Body of pancreas (tissue), 4 donors: ENCODE measurements around the gene CPNE7. TPM values are rescaled to one million over a fixed set of nuclear protein-coding genes. Genes with fewer than 3 reads are reported as not detected.
"Not testable (repeated sequence)": the region's sequence is repeated elsewhere in the genome, so short reads cannot be mapped to it uniquely, and the experiment has no call there.

Source experiments
- ATAC-seq: fragments of 150-250 bp; one replicate; pipeline ENCODE4 v1.9.1; 2016
- DNase-seq, 4 donors: peaks; one replicate each; pipeline ENCODE4 v3.0.0-alpha.2; 2019
- H3K27ac ChIP-seq, 4 donors: fragments of 200-600 bp; sonication (generic); 1 replicate in 3 of 4; 2 replicates in 1 of 4; pipeline versions ENCODE4 v1.5.1 to v1.6.1; 2016 to 2019; ENCODE audit warnings: mild to moderate bottlenecking in 1 of 4, mixed read lengths in 1 of 4, moderate library complexity in 1 of 4
- H3K27me3 ChIP-seq, 2 donors: fragments of 200-600 bp; sonication (generic); one replicate each; pipeline ENCODE4 v1.6.0; 2016; ENCODE audit warnings: mild to moderate bottlenecking in 1 of 2
- H3K36me3 ChIP-seq, 2 donors: fragments of 200-600 bp; sonication (generic); replicated peaks in 1 of 2; 2 replicates each; pipeline ENCODE4 v1.5.1; 2016; ENCODE audit warnings: low read depth in 2 of 2; ENCODE audit not compliant: insufficient read depth in 1 of 2
- H3K4me1 ChIP-seq: fragments of 200-600 bp; sonication (generic); one replicate; pipeline ENCODE4 v1.6.0; 2016
- H3K4me3 ChIP-seq, 2 donors: fragments of 200-600 bp; sonication (generic); 1 replicate in 1 of 2; 2 replicates in 1 of 2; pipeline ENCODE4 v1.5.1; 2016 to 2019
- H3K9me3 ChIP-seq, 3 donors: fragments of 200-600 bp; sonication (generic); 1 replicate in 2 of 3; 2 replicates in 1 of 3; pipeline ENCODE4 v1.5.1; 2016
- POLR2A ChIP-seq, 3 donors: fragments of 450-650 bp; IDR thresholded peaks; one replicate each; pipeline ENCODE4 v1.6.1; 2016; ENCODE audit warnings: antibody characterized with exemption in 3 of 3, mild to moderate bottlenecking in 2 of 3
- WGBS, 2 donors: methylation state at CpG; one replicate each; pipeline ENCODE4 v1.1.5; 2017; 5-methylcytosine and 5-hydroxymethylcytosine counted together
- intact Hi-C: fragments of 100-400 bp; cut with DNase I; formaldehyde crosslinking; loops from one replicate; pipeline ENCODE4 v1.15.1; 2023
- total RNA-seq, 2 donors: library from RNA; depleted of rRNA; stranded (reverse); fragments of >200 nt; gene quantifications; one replicate each; pipeline ENCODE4 v1.1.0, GENCODE V29; 2016
- TF ChIP-seq, protein P1 (sequence below), 7 experiments: fragments of 450-650 bp in 4 of 7; fragments of 200-600 bp in 3 of 7; sonication (generic) in 3 of 7; IDR thresholded peaks; one replicate each; pipeline ENCODE4 v1.5.1; 2016 to 2019; ENCODE audit warnings: antibody characterized with exemption in 7 of 7

CPNE7 gene
- total RNA-seq, 2 donors from 2014 or later, result 2.1 TPM; not detected in 1

DNA sequence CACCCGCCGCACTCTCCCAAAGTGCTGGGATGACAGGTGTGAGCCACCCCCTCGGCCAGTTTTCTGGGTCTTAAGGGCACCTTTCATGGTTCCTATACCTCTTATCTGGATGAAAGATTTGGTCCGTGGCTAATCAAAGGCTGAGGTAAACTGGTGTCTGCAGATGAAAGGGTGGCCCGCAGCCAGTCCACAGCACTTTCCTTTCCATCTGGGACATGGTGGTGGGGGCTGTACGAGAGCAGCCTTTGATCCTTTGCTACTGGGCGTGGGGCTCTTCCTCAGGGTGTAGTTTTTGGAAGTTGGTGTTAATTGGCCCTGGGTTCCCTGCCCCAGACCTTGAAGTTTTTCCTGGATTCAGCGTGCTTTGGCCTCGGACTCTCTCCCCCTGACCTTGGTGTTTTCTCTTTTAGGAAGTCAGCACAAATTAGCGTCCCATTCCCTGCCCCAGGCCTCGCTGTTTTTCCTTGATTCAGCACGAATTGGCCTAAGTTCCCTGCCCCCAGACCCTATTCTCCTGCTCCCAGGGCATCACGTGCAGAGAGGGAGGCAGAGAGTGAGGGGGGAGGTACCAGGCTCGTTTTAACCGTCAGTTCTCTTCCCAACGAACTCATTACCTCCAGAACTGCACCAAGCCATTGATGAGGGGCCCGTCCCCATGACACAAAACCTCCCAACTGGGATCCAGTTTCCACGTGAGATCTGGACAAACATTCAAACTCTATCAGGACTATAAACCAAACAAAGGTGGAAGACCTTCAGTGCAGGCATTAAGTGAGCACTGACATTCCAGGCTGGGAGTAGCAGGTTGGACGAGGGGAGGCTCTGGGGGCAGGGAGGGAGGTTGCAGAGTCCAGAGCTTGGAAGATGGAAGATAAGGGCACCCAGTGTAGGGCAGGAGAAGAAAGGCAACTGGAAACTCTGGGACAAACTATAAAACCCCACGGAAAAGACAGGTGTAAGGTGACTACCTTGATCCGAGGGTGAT is 49.5 kb downstream of the CPNE7 start:
- Histone ChIP-seq H3K36me3 (no peaks in the 10 kb centered on the region), H3K9me3 (no peaks in the 10 kb centered on the region), H3K27me3 (no peaks in the 10 kb centered on the region), H3K4me3 (no peak overlapping the region), H3K27ac (no peak overlapping the region), H3K4me1 (no peaks in the 10 kb centered on the region)
- no peak for TF ChIP-seq POLR2A (IDR thresholded peaks at IDR 0.05)
- TF ChIP-seq, protein P1, sequence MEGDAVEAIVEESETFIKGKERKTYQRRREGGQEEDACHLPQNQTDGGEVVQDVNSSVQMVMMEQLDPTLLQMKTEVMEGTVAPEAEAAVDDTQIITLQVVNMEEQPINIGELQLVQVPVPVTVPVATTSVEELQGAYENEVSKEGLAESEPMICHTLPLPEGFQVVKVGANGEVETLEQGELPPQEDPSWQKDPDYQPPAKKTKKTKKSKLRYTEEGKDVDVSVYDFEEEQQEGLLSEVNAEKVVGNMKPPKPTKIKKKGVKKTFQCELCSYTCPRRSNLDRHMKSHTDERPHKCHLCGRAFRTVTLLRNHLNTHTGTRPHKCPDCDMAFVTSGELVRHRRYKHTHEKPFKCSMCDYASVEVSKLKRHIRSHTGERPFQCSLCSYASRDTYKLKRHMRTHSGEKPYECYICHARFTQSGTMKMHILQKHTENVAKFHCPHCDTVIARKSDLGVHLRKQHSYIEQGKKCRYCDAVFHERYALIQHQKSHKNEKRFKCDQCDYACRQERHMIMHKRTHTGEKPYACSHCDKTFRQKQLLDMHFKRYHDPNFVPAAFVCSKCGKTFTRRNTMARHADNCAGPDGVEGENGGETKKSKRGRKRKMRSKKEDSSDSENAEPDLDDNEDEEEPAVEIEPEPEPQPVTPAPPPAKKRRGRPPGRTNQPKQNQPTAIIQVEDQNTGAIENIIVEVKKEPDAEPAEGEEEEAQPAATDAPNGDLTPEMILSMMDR (IDR thresholded peaks at IDR 0.05), result no peak
- DNase-seq (no peak), ATAC-seq (no peak)
- 55 to 61% methylated on average over 17 to 21 of the region's 21 CpGs for WGBS, 2 donors
- intact Hi-C loops, result no loop called here

DNA sequence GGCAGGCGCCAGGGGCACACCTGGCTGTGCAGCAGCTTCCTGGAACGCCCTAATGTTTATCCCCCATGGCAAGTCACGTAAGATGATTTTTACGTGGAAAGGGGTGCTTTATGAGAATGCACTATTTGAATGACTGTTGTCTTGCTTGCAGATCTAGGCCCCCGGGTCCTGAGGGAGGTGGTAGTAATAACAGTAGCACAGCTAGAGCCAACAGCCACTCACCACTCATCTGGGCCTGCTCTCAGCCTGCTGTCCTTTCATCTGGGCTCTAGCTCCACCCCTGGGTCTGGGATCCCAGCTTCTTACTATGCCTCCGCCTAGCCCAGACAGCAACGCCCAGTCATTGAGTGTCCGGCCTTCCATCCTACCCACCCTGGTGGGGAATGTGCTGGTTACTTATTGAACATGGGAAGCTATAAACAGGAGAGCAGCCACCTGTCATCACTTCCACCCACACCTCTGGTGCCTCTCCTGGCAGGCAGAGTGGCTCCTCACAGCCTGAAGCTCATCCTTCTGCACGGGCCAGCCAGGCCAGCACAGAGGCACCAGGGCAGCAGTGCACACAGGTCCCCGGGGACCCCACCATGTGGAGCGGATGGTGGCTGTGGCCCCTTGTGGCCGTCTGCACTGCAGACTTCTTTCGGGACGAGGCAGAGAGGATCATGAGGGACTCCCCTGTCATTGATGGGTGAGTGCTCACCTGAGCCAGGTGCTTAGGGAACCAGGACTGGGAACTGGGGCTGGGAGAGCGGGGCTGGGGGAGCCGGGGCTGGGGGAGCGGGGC is 54.5 kb downstream of the CPNE7 start:
- Histone ChIP-seq H3K36me3 (no peaks in the 10 kb centered on the region), H3K4me3 (no peak overlapping the region), H3K4me1 (no peaks in the 10 kb centered on the region), H3K9me3 (no peaks in the 10 kb centered on the region), H3K27ac (no peak overlapping the region), H3K27me3 (no peaks in the 10 kb centered on the region)
- intact Hi-C loops, result no loop called here
- DNase-seq, result no peak
- 96% methylated on average over 7 to 14 of the region's 17 CpGs for WGBS, 2 donors
- ATAC-seq, result no peak
- TF ChIP-seq, protein P1 (IDR thresholded peaks at IDR 0.05), result no peak
- no peak for TF ChIP-seq POLR2A (IDR thresholded peaks at IDR 0.05)

DNA sequence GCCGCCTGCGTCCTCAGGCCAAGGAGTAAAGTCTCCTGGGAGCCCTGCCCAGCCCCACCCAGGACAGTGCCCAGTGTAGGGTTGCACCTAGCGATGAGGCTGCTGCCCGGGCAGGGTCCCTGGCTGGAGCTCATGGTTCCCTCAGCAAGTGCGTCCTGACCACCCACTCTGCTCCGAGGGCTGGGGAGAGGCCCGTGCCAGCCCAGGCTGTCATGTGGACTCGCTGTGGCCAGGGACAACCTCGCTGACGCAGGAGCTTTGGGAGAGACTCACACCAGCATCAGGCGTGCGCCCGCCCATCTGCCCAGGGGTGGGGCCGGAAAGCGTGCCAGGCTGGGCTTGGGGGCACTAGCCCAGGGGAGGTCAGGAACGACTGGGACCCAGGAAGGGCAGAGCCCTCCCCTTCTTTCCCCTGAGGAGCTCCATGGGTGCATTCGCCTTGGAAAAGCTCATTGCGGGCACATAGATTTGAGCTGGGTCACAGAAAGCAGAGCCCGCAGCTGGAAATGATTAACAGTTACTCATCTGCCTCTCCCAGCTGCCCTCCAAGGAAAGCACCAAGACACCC is 57.6 kb downstream of the CPNE7 start:
- 77 to 92% methylated on average over 4 to 19 of the region's 19 CpGs for WGBS, 2 donors
- Histone ChIP-seq H3K9me3 (no peaks in the 10 kb centered on the region), H3K4me1 (no peaks in the 10 kb centered on the region), H3K36me3 (no peaks in the 10 kb centered on the region), H3K4me3 (no peak overlapping the region), H3K27ac (no peak overlapping the region), H3K27me3 (no peaks in the 10 kb centered on the region)
- no peak for ATAC-seq
- TF ChIP-seq, protein P1 (IDR thresholded peaks at IDR 0.05), result no peak
- no peak for TF ChIP-seq POLR2A (IDR thresholded peaks at IDR 0.05)
- DNase-seq, result no peak
- intact Hi-C loops, result no loop called here

DNA sequence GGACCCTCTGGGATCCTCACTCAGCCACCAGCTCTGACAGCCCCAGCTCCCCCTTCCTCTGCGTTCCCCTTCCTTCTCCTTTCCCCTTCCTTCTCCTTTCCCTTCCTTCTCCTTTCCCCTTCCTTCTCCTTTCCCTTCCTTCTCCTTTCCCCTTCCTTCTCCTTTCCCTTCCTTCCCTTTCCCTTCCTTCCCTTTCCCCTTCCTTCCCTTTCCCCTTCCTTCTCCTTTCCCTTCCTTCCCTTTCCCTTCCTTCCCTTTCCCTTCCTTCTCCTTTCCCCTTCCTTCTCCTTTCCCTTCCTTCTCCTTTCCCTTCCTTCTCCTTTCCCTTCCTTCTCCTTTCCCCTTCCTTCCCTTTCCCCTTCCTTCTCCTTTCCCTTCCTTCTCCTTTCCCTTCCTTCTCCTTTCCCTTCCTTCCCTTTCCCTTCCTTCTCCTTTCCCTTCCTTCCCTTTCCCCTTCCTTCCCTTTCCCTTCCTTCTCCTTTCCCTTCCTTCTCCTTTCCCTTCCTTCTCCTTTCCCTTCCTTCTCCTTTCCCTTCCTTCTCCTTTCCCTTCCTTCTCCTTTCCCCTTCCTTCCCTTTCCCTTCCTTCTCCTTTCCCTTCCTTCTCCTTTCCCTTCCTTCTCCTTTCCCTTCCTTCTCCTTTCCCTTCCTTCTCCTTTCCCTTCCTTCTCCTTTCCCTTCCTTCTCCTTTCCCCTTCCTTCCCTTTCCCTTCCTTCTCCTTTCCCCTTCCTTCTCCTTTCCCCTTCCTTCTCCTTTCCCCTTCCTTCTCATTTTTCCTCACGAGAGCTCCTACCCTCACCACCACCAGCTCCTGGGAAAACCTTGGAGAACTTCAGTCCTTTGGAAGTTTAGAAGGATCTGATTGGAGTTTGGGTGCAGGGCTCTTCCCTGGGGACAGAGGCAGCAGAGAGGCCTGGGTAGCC is 59.2 kb downstream of the CPNE7 start:
- ATAC-seq, H3K36me3 ChIP-seq, intact Hi-C loops, H3K9me3 ChIP-seq, H3K27me3 ChIP-seq, DNase-seq, H3K27ac ChIP-seq, H3K4me3 ChIP-seq, H3K4me1 ChIP-seq: not testable (repeated sequence)
- WGBS, 2 donors, result 60 to 79% methylated on average over 2 of the region's 2 CpGs
